HEK293T (cell line): ENCODE results near the gene RFFL.

Source experiments
- CTCF ChIA-PET: fragments of 350-600 bp; formaldehyde crosslinking; extraction: SDS; loops from one replicate; lab custom pipeline; 2021; ENCODE audit warnings: antibody characterized with exemption, inconsistent platforms; lab: Yijun Ruan, JAX
- POLR2A ChIA-PET: fragments of 350-600 bp; formaldehyde crosslinking; extraction: SDS; loops from one replicate; lab custom pipeline; 2020; ENCODE audit warnings: antibody characterized with exemption, inconsistent platforms; lab: Yijun Ruan, JAX
- DNase-seq: peaks from one replicate; pipeline ENCODE4 v3.0.0; 2012; ENCODE audit warnings: mixed read lengths; ENCODE audit errors: extremely low spot score
- ARNT ChIP-seq: fragments of 450-650 bp; IDR thresholded peaks from 2 replicates; pipeline ENCODE4 v1.6.1; 2017; ENCODE audit warnings: mild to moderate bottlenecking
- BHLHE40 ChIP-seq: fragments of 450-650 bp; IDR thresholded peaks from 2 replicates; pipeline ENCODE4 v1.6.1; 2016; ENCODE audit warnings: mild to moderate bottlenecking, moderate library complexity, borderline replicate concordance
- CTBP1 ChIP-seq: fragments of 450-650 bp; IDR thresholded peaks from 2 replicates; pipeline ENCODE4 v1.6.1; 2016; ENCODE audit warnings: borderline replicate concordance
- ELF4 ChIP-seq: fragments of 450-650 bp; IDR thresholded peaks from 2 replicates; pipeline ENCODE4 v1.6.1; 2017; ENCODE audit warnings: antibody characterized with exemption
- FOXA1 ChIP-seq: fragments of 450-650 bp; IDR thresholded peaks from 2 replicates; pipeline ENCODE4 v1.6.1; 2016; ENCODE audit warnings: mild to moderate bottlenecking
- FOXK2 ChIP-seq: fragments of 450-650 bp; IDR thresholded peaks from 2 replicates; pipeline ENCODE4 v1.6.1; 2016; ENCODE audit warnings: mild to moderate bottlenecking
- FOXM1 ChIP-seq: fragments of 450-650 bp; IDR thresholded peaks from 2 replicates; pipeline ENCODE4 v1.6.1; 2017; ENCODE audit warnings: mild to moderate bottlenecking, borderline replicate concordance
- HDGF ChIP-seq: fragments of 450-650 bp; IDR thresholded peaks from 2 replicates; pipeline ENCODE4 v1.6.1; 2017; ENCODE audit warnings: antibody characterized with exemption, borderline replicate concordance
- L3MBTL2 ChIP-seq: fragments of 450-650 bp; conservative IDR thresholded peaks from 2 replicates; pipeline ENCODE4 v1.6.1; 2016; ENCODE audit warnings: mild to moderate bottlenecking
- LEF1 ChIP-seq: fragments of 450-650 bp; IDR thresholded peaks from 2 replicates; pipeline ENCODE4 v1.6.1; 2017; ENCODE audit warnings: mild to moderate bottlenecking, borderline replicate concordance
- NFRKB ChIP-seq: fragments of 450-650 bp; IDR thresholded peaks from 2 replicates; pipeline ENCODE4 v1.6.1; 2016; ENCODE audit warnings: mild to moderate bottlenecking, moderate library complexity
- PKNOX1 ChIP-seq: fragments of 450-650 bp; IDR thresholded peaks from 2 replicates; pipeline ENCODE4 v1.6.1; 2016
- SP1 ChIP-seq: fragments of 450-650 bp; IDR thresholded peaks from 2 replicates; pipeline ENCODE4 v1.6.1; 2017
- SUZ12 ChIP-seq: fragments of 450-650 bp; IDR thresholded peaks from 2 replicates; pipeline ENCODE4 v1.6.1; 2016; ENCODE audit warnings: mild to moderate bottlenecking
- TARDBP ChIP-seq: fragments of 450-650 bp; IDR thresholded peaks from 2 replicates; pipeline ENCODE4 v1.6.1; 2016
- ZNF384 ChIP-seq: fragments of 450-650 bp; IDR thresholded peaks from 2 replicates; pipeline ENCODE4 v1.6.1; 2016

Gene RFFL

GRCh38 chr17:35025541-35025940 is 38.0 kb downstream of the RFFL start:
- no peak for DNase-seq
- ChIA-PET CTCF (no interaction called here), POLR2A (interaction anchor here (1.0 kb wide), 1 partner anchor 39 kb away, joined by 3 read pairs; no protein-coding TSS in a partner anchor)
- no peak for TF ChIP-seq L3MBTL2
- no peak for TF ChIP-seq ZNF384
- no peak for TF ChIP-seq ARNT
- TF ChIP-seq TARDBP, result no peak
- TF ChIP-seq SP1, result no peak
- TF ChIP-seq FOXM1, result no peak

GRCh38 chr17:35023538-35023937 is 40.0 kb downstream of the RFFL start:
- CTCF ChIA-PET, result no interaction called here
- no peak for DNase-seq
- POLR2A ChIA-PET, result interaction anchor here (1.3 kb wide), 1 partner anchor 12 kb away, joined by 4 read pairs; no protein-coding TSS in a partner anchor
- TF ChIP-seq L3MBTL2 (no peak), ARNT (no peak), TARDBP (no peak), FOXA1 (no peak), LEF1 (no peak), NFRKB (no peak), SUZ12 (no peak), HDGF (no peak)

- no peak for DNase-seq
- ChIA-PET CTCF (no interaction called here), POLR2A (interaction anchor here (1.3 kb wide), 1 partner anchor 11 kb away, joined by 4 read pairs; no protein-coding TSS in a partner anchor)
- TF ChIP-seq BHLHE40, result no peak
- TF ChIP-seq FOXK2, result no peak
These were observed 40.9 kb downstream of the RFFL start for GRCh38 chr17:35022536-35023063.

- no peak for TF ChIP-seq TARDBP
- TF ChIP-seq PKNOX1, result no peak
- TF ChIP-seq HDGF, result no peak
- TF ChIP-seq FOXA1, result no peak
- no peak for TF ChIP-seq BHLHE40
- TF ChIP-seq ZNF384, result no peak
- no peak for TF ChIP-seq CTBP1
- TF ChIP-seq SP1, result no peak
- TF ChIP-seq ARNT, result no peak
- TF ChIP-seq NFRKB, result no peak
- TF ChIP-seq SUZ12, result no peak
- no peak for TF ChIP-seq L3MBTL2
- TF ChIP-seq FOXK2, result no peak
- TF ChIP-seq LEF1, result no peak
- TF ChIP-seq FOXM1, result no peak
- no peak for TF ChIP-seq ELF4
- CTCF ChIA-PET, result interaction anchor here (0.6 kb wide), 1 partner anchor 42 kb away, joined by 4 read pairs; the partner anchor contains the start of gene RFFL
- POLR2A ChIA-PET, result interaction anchor here (0.8 kb wide), 1 partner anchor 10 kb away, joined by 3 read pairs; no protein-coding TSS in a partner anchor
- no peak for DNase-seq
These were observed 41.8 kb downstream of the RFFL start for GRCh38 chr17:35021520-35022380.

GRCh38 chr17:35019386-35020179 is 43.9 kb downstream of the RFFL start:
- ChIA-PET CTCF (no interaction called here), POLR2A (no interaction called here)
- TF ChIP-seq ZNF384, result no peak
- no peak for TF ChIP-seq TARDBP
- TF ChIP-seq FOXA1, result no peak
- TF ChIP-seq SUZ12, result no peak
- TF ChIP-seq FOXM1, result no peak
- TF ChIP-seq L3MBTL2, result no peak
- TF ChIP-seq LEF1, result no peak
- TF ChIP-seq NFRKB, result no peak
- TF ChIP-seq BHLHE40, result no peak
- TF ChIP-seq FOXK2, result no peak
- TF ChIP-seq SP1, result no peak
- TF ChIP-seq HDGF, result no peak
- no peak for TF ChIP-seq CTBP1
- TF ChIP-seq ARNT, result no peak
- TF ChIP-seq ELF4, result no peak
- no peak for TF ChIP-seq PKNOX1
- DNase-seq, result no peak

- ChIA-PET CTCF (no interaction called here), POLR2A (no interaction called here)
- DNase-seq, result no peak
- no peak for TF ChIP-seq TARDBP
- no peak for TF ChIP-seq BHLHE40
- TF ChIP-seq L3MBTL2, result no peak
- TF ChIP-seq CTBP1, result no peak
- no peak for TF ChIP-seq FOXM1
These were observed 44.7 kb downstream of the RFFL start for GRCh38 chr17:35018814-35019213.

- no peak for TF ChIP-seq LEF1
- no peak for TF ChIP-seq BHLHE40
- no peak for TF ChIP-seq NFRKB
- no peak for TF ChIP-seq ELF4
- ChIA-PET CTCF (no interaction called here), POLR2A (no interaction called here)
- DNase-seq, result no peak
These were observed 46.5 kb downstream of the RFFL start for GRCh38 chr17:35017021-35017420.
